Esophagus muscularis mucosa (tissue), 4 donors: ENCODE measurements around the gene MYH10. TPM values are rescaled to one million over a fixed set of nuclear protein-coding genes. Genes with fewer than 3 reads are reported as not detected.

ENCODE experiments used
- DNase-seq: peaks from one replicate; pipeline ENCODE4 v3.0.0-alpha.2; 2017; ENCODE audit errors: extremely low spot score
- H3K27ac ChIP-seq, 4 donors: fragments of 200-600 bp; sonication (generic); replicated peaks in 1 of 4; 1 replicate in 3 of 4; 2 replicates in 1 of 4; pipeline ENCODE4 v1.5.1; 2016 to 2019; ENCODE audit warnings: mild to moderate bottlenecking in 1 of 4
- H3K27me3 ChIP-seq, 4 donors: fragments of 200-600 bp; sonication (generic); one replicate each; pipeline versions ENCODE4 v1.5.1 to v1.6.0; 2016 to 2019
- H3K36me3 ChIP-seq, 4 donors: fragments of 200-600 bp; sonication (generic); one replicate each; pipeline ENCODE4 v1.5.1; 2016 to 2019
- H3K4me1 ChIP-seq, 4 donors: fragments of 200-600 bp; sonication (generic); one replicate each; pipeline ENCODE4 v1.5.1; 2016 to 2019
- H3K4me3 ChIP-seq, 4 donors: fragments of 200-600 bp; sonication (generic); 1 replicate in 2 of 4; 2 replicates in 2 of 4; pipeline ENCODE4 v1.5.1; 2016 to 2019; ENCODE audit warnings: mild to moderate bottlenecking in 4 of 4, moderate library complexity in 1 of 4
- H3K9me3 ChIP-seq, 4 donors: fragments of 200-600 bp; sonication (generic); 1 replicate in 3 of 4; 2 replicates in 1 of 4; pipeline ENCODE4 v1.5.1; 2016 to 2019
- CTCF ChIP-seq, 3 experiments: fragments of 200-600 bp in 2 of 3; fragments of 450-650 bp in 1 of 3; sonication (generic) in 2 of 3; IDR thresholded peaks; one replicate each; pipeline ENCODE4 v1.5.1; 2017 to 2019; ENCODE audit warnings: antibody characterized with exemption in 3 of 3, mild to moderate bottlenecking in 2 of 3, moderate library complexity in 1 of 3
- EP300 ChIP-seq: sonication (generic); formaldehyde crosslinking; IDR thresholded peaks from one replicate; pipeline ENCODE4 v1.6.1; 2017; ENCODE audit warnings: antibody characterized with exemption
- POLR2A ChIP-seq: fragments of 450-650 bp; IDR thresholded peaks from one replicate; pipeline ENCODE4 v1.6.1; 2017; ENCODE audit warnings: antibody characterized with exemption, moderate library complexity, mild to moderate bottlenecking, low read depth
- POLR2AphosphoS5 ChIP-seq, 2 donors: sonication (generic); formaldehyde crosslinking; IDR thresholded peaks; one replicate each; pipeline ENCODE4 v1.6.1; 2017; ENCODE audit warnings: antibody characterized with exemption in 2 of 2
- WGBS: methylation state at CpG from one replicate; pipeline ENCODE4 v1.1.5; 2018; 5-methylcytosine and 5-hydroxymethylcytosine counted together
- intact Hi-C: fragments of 100-400 bp; cut with DNase I; formaldehyde crosslinking; loops from one replicate; pipeline ENCODE4 v1.15.1; 2023
- total RNA-seq, 4 donors: library from RNA; depleted of rRNA; stranded (reverse); fragments of >200 nt; gene quantifications; one replicate each; pipeline versions ENCODE4 v1.1.0 to v1.2.1, GENCODE V29; 2016

The MYH10 gene
- total RNA-seq, 4 donors from 2014 or later, result 18.9 to 42.0 (median 29.3) TPM

- no peak overlapping the region for H3K27ac ChIP-seq
- H3K36me3 ChIP-seq, result peaks cover 26 to 94% (median 78%) of the 10 kb centered on the region in 4 donors
- DNase-seq, result no peak
- H3K4me1 ChIP-seq, result no peaks in the 10 kb centered on the region
- 85% methylated on average over 17 of the region's 17 CpGs for WGBS
- no peaks in the 10 kb centered on the region for H3K27me3 ChIP-seq
- TF ChIP-seq POLR2A (no peak), POLR2AphosphoS5 (IDR thresholded peaks at IDR 0.05) (no peak), EP300 (no peak), CTCF (IDR thresholded peaks at IDR 0.05) (no peak)
- H3K4me3 ChIP-seq, result no peak overlapping the region
- no peaks in the 10 kb centered on the region for H3K9me3 ChIP-seq
- intact Hi-C loops, result no loop called here
These were observed 140.1 kb downstream of the MYH10 start for GRCh38 chr17:8490256-8491023.

- no peak overlapping the region for H3K4me3 ChIP-seq
- no peaks in the 10 kb centered on the region for H3K4me1 ChIP-seq
- TF ChIP-seq EP300 (no peak), POLR2A (no peak), CTCF (IDR thresholded peaks at IDR 0.05) (no peak), POLR2AphosphoS5 (IDR thresholded peaks at IDR 0.05) (no peak)
- H3K9me3 ChIP-seq, result no peaks in the 10 kb centered on the region
- H3K27me3 ChIP-seq, result no peaks in the 10 kb centered on the region
- intact Hi-C loops, result no loop called here
- peaks cover 26 to 88% (median 73%) of the 10 kb centered on the region in 4 donors for H3K36me3 ChIP-seq
- H3K27ac ChIP-seq, result no peak overlapping the region
- DNase-seq, result no peak
- 87% methylated on average over 3 of the region's 3 CpGs for WGBS
These were observed 140.7 kb downstream of the MYH10 start for GRCh38 chr17:8489841-8490240.

GRCh38 chr17:8488901-8489300 is 141.6 kb downstream of the MYH10 start:
- H3K4me3 ChIP-seq, result no peak overlapping the region
- H3K27me3 ChIP-seq, result no peaks in the 10 kb centered on the region
- WGBS, result 54% methylated on average over 4 of the region's 4 CpGs
- no peaks in the 10 kb centered on the region for H3K4me1 ChIP-seq
- peaks cover 26 to 84% (median 68%) of the 10 kb centered on the region in 4 donors for H3K36me3 ChIP-seq
- no peak for DNase-seq
- no peaks in the 10 kb centered on the region for H3K9me3 ChIP-seq
- peak overlapping the region in 2 of 4 donors; percentile 6 to 38 for H3K27ac ChIP-seq
- intact Hi-C loops, result no loop called here
- TF ChIP-seq POLR2A (no peak), POLR2AphosphoS5 (IDR thresholded peaks at IDR 0.05) (peak; percentile 18 to 23)

GRCh38 chr17:8488491-8488890 is 142.0 kb downstream of the MYH10 start:
- intact Hi-C loops, result no loop called here
- H3K27ac ChIP-seq, result peak overlapping the region in 2 of 4 donors; percentile 6 to 38
- TF ChIP-seq POLR2AphosphoS5 (IDR thresholded peaks at IDR 0.05) (no peak), POLR2A (no peak), CTCF (IDR thresholded peaks at IDR 0.05) (no peak)
- 96% methylated on average over 6 of the region's 6 CpGs for WGBS
- no peaks in the 10 kb centered on the region for H3K4me1 ChIP-seq
- H3K36me3 ChIP-seq, result peaks cover 30 to 83% (median 65%) of the 10 kb centered on the region in 4 donors
- H3K27me3 ChIP-seq, result no peaks in the 10 kb centered on the region
- no peaks in the 10 kb centered on the region for H3K9me3 ChIP-seq
- no peak for DNase-seq
- no peak overlapping the region for H3K4me3 ChIP-seq

- Histone ChIP-seq H3K27ac (no peak overlapping the region), H3K4me3 (no peak overlapping the region), H3K36me3 (peaks cover 26 to 81% (median 62%) of the 10 kb centered on the region in 4 donors), H3K9me3 (no peaks in the 10 kb centered on the region), H3K4me1 (no peaks in the 10 kb centered on the region), H3K27me3 (no peaks in the 10 kb centered on the region)
- intact Hi-C loops, result no loop called here
- DNase-seq, result no peak
- no peak for TF ChIP-seq POLR2AphosphoS5 (IDR thresholded peaks at IDR 0.05)
- TF ChIP-seq CTCF (IDR thresholded peaks at IDR 0.05), result no peak
- TF ChIP-seq EP300, result no peak
- TF ChIP-seq POLR2A, result no peak
- WGBS, result 96% methylated on average over 5 of the region's 5 CpGs
These were observed 142.8 kb downstream of the MYH10 start for GRCh38 chr17:8487743-8488142.
